Right lobe of liver (tissue), 6 donors: ENCODE data around the gene CREB3L2. TPM values are rescaled to one million over a fixed set of nuclear protein-coding genes. Genes with fewer than 3 reads are reported as not detected.

ENCODE experiments used
- ATAC-seq, 4 donors: fragments of 200-7000 bp; cut with Tn5 transposase; one replicate each; pipeline ENCODE4 v1.9.1; 2020; ENCODE audit warnings: mild to moderate bottlenecking in 4 of 4, moderate library complexity in 4 of 4
- DNase-seq, 3 donors: peaks; one replicate each; pipeline ENCODE4 v3.0.0-alpha.2; 2020
- H3K27ac ChIP-seq, 3 donors: fragments of 200-600 bp; one replicate each; pipeline ENCODE4 v1.8.0; 2022
- H3K27me3 ChIP-seq, 2 donors: fragments of 200-600 bp; one replicate each; pipeline ENCODE4 v1.8.0; 2022
- H3K36me3 ChIP-seq, 4 donors: fragments of 200-600 bp; sonication (generic) in 1 of 4; one replicate each; pipeline versions ENCODE4 v1.5.1 to v1.8.0; 2017 to 2022; ENCODE audit warnings: control low read depth in 1 of 4
- H3K4me1 ChIP-seq, 4 donors: fragments of 200-600 bp; sonication (generic) in 1 of 4; one replicate each; pipeline versions ENCODE4 v1.5.1 to v1.8.0; 2017 to 2022; ENCODE audit warnings: control low read depth in 1 of 4
- H3K4me3 ChIP-seq, 3 donors: fragments of 200-600 bp; one replicate each; pipeline ENCODE4 v1.8.0; 2022
- H3K9me3 ChIP-seq, 4 donors: fragments of 200-600 bp; sonication (generic) in 1 of 4; one replicate each; pipeline versions ENCODE4 v1.5.1 to v1.8.0; 2017 to 2022; ENCODE audit warnings: control low read depth in 1 of 4
- CTCF ChIP-seq, 4 donors: fragments of 200-600 bp in 3 of 4; fragments of 450-650 bp in 1 of 4; IDR thresholded peaks; one replicate each; pipeline versions ENCODE4 v1.5.1 to v1.8.0; 2016 to 2022; ENCODE audit warnings: antibody characterized with exemption in 4 of 4, mild to moderate bottlenecking in 2 of 4
- POLR2A ChIP-seq: fragments of 450-650 bp; IDR thresholded peaks from one replicate; pipeline ENCODE4 v1.6.1; 2017; ENCODE audit warnings: antibody characterized with exemption, mild to moderate bottlenecking
- WGBS: methylation state at CpG from one replicate; pipeline ENCODE4 v1.1.6; 2018; ENCODE audit warnings: low coverage, low lambda C conversion rate; ENCODE audit not compliant: insufficient coverage; ENCODE audit errors: missing lambda C conversion rate; 5-methylcytosine and 5-hydroxymethylcytosine counted together
- intact Hi-C, 2 donors: fragments of 100-400 bp; cut with DNase I; formaldehyde crosslinking; loops; one replicate each; pipeline versions ENCODE4 v1.11.2 to v1.14.1; 2022
- total RNA-seq, 6 experiments: library from RNA; depleted of rRNA in 2 of 6; stranded (reverse); fragments of >200 nt in 2 of 6; fragmentation: NEBNext Ultra II Directional in 3 of 6; extraction: Animal tissue kit (Norgen Biotek cat#: 25700) in 3 of 6; gene quantifications; one replicate each; pipeline versions ENCODE4 v1.1.0 to v1.2.4, GENCODE V29; 2016 to 2023
- donor health status: DM: no; HTN: yes; CAD: no.
- donor health status: DM: no; HTN: no; CAD: no.
- donor health status: DM: no; HTN: no; CAD: no.
- donor health status: DM: no; HTN: yes; CAD: no.
- donor health status: DM: no; HTN: yes; CAD: no.

CREB3L2 gene
- total RNA-seq, 6 experiments from 2014 or later: 11.5 to 29.9 (median 18.2) TPM

DNA sequence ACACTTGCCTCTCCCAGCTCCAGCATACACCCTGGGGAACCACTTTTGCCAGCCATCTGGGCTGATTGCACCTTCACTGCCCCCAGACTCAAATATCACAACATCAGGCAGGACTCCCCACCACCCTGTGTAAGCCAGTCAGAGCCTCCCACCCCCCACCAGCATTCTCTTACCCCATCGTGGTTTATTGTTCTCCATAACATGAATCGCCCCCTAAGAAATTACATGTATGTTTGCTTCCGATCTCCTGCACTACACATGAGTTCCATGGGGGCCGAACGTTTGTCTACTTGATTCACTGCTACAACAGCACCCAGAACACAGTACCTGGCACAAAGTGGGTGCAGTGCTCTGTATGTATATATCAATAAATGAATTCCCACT, 39.4 kb downstream of the CREB3L2 start:
- Histone ChIP-seq H3K27me3 (no peaks in the 10 kb centered on the region), H3K27ac (no peak overlapping the region), H3K4me1 (peaks cover 0 to 8% (median 3%) of the 10 kb centered on the region in 4 donors), H3K36me3 (peaks cover 0 to 3% (median 0%) of the 10 kb centered on the region in 4 donors), H3K9me3 (no peaks in the 10 kb centered on the region), H3K4me3 (no peak overlapping the region)
- TF ChIP-seq CTCF (IDR thresholded peaks at IDR 0.05) (no peak), POLR2A (no peak)
- no peak for ATAC-seq
- intact Hi-C loops: no loop called here
- 82% methylated on average over 5 of the region's 5 CpGs for WGBS
- DNase-seq: no peak

DNA sequence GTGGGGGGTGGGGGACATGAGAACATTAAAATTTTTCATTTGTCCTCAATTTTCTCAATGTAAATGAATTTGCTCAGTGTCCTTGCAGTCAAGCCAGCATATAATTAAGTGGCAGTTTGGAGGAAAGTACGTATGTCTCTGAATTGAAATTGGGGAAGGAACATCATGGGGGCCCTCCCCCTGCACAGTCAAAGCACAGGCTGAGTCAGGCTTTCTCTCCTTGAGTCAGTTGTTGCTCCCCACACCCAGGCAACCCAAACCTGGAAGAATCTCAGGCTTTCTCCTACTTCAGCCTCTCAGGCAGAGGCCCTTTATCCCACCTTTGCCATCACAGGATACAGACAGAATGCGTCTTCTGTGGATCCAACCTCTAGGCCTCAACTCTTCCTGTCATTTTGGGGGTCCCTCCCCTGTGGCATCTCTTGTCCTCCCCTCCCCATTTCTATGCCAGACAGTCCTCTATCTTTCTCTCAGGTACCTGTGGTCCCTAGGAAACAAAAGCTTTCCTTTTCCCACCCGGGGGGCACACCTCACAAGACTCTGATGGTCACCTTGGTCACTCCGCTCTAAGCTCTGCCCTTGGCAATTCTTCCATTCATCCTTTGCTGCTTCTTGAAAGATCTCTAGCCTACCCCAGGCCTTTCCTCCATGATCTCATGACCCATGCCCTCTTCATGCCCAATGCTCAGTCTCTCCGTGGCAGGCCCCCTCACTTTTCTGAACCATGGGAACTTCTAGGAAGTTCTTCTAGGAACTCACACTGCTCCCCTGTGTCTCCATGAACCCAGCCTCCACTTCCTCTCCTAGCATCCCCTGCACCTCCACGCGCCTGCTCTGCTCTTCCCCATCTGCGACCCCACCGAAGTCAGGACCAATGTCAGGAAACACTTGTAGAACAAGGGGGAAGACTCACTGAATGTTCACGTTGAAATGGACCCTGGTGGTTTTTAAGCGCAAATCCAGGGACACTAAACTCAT, 40.4 kb downstream of the CREB3L2 start:
- TF ChIP-seq POLR2A: no peak
- TF ChIP-seq CTCF (IDR thresholded peaks at IDR 0.05): no peak
- 77% methylated on average over 9 of the region's 11 CpGs for WGBS
- Histone ChIP-seq H3K4me1 (peaks cover 0 to 12% (median 3%) of the 10 kb centered on the region in 4 donors), H3K36me3 (peaks cover 0 to 3% (median 0%) of the 10 kb centered on the region in 4 donors), H3K27me3 (no peaks in the 10 kb centered on the region), H3K9me3 (no peaks in the 10 kb centered on the region), H3K4me3 (no peak overlapping the region), H3K27ac (no peak overlapping the region)
- DNase-seq (no peak), ATAC-seq (peak; percentile 34 to 69 (median 60))
- intact Hi-C loops: no loop called here

DNA sequence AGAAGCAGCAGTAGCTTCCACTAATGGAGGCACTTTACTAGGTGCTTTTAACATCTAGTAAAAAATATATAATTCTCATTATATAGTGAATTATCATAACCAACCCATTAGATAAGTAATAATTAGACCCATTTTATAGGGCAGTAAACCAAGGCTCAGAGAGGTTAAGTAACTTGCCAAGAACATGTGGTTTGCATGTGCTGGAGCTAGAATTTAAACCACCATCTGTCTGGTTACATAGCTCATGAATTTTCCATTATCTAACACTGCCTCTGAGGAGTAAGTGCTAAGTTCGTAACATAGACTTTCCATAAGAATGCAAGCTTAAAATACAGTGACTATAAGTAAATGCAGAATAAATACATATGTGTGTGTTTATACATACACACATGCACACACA, 41.9 kb downstream of the CREB3L2 start:
- H3K36me3 ChIP-seq: peaks cover 0 to 3% (median 0%) of the 10 kb centered on the region in 4 donors
- H3K4me1 ChIP-seq: peaks cover 0 to 19% (median 8%) of the 10 kb centered on the region in 4 donors
- intact Hi-C loops: no loop called here
- no peak overlapping the region for H3K27ac ChIP-seq
- no peak for TF ChIP-seq CTCF (IDR thresholded peaks at IDR 0.05)
- TF ChIP-seq POLR2A: no peak
- ATAC-seq: no peak
- no peaks in the 10 kb centered on the region for H3K27me3 ChIP-seq
- H3K4me3 ChIP-seq: no peak overlapping the region
- no peak for DNase-seq
- H3K9me3 ChIP-seq: no peaks in the 10 kb centered on the region
- 88% methylated on average over 1 of the region's 1 CpG for WGBS

DNA sequence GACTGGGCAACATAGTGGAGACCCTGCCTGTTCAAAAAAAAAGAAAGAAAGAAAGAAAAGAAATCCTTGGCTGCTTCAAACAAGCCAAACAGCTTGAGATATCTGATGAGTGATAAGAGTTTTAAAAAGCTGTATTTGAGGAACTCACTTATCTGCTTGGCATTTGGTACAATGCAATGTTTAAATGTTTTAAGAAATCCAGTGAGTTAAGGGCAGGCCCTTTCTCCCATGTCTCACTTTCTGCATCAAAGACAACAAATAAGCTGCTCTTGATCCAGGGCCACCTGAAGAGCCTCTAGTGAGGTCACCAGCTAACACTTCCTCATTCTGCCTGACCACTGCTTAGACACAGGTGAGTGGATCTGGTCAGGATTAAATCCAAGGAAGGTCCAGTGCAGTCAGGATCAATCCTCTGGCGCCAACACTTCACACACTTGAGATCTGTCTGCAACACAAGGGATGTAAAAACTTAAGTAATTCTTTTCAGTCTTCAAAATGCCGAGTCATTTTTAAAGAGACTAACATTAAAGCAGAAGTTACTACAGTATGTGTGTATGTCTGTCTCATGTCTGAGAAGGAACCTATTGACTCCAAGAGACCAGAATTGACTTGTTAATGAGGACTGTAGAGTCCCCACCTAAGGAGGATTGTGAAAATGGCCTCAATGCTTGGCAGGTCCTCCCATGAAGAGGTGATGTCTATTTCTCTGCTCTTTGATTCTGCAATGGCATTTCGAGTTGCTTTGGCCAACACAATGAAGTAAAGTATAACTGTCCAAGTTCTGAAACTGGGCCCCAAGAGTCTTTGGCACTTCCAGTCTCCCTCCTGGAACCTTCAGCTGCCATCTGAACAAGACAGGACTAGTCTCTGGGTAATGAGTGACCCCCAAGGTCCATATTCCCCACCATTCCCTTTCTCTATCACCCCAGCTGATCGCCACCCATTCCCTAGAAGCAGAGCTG, 43.1 kb downstream of the CREB3L2 start:
- ATAC-seq: peak in 3 of 4 donors; percentile 13 to 28 (median 19)
- Histone ChIP-seq H3K27me3 (no peaks in the 10 kb centered on the region), H3K27ac (no peak overlapping the region), H3K36me3 (peaks cover 0 to 3% (median 0%) of the 10 kb centered on the region in 4 donors), H3K9me3 (no peaks in the 10 kb centered on the region), H3K4me3 (no peak overlapping the region), H3K4me1 (peaks cover 0 to 22% (median 9%) of the 10 kb centered on the region in 4 donors)
- TF ChIP-seq CTCF (IDR thresholded peaks at IDR 0.05) (no peak), POLR2A (no peak)
- 80% methylated on average over 4 of the region's 4 CpGs for WGBS
- DNase-seq: no peak
- intact Hi-C loops: no loop called here
